HG03280 (cell line): ENCODE measurements around the gene HNF4A.

ENCODE experiments used
- ATAC-seq: cut with Tn5 transposase; IDR thresholded peaks from one replicate; pipeline ENCODE4 v1.9.1; 2021; ENCODE audit warnings: mild to moderate bottlenecking, moderate library complexity; ENCODE audit not compliant: unreplicated experiment

HNF4A gene

GRCh38 chr20:44435630-44436335, 80.3 kb downstream of the HNF4A start:
- no peak for ATAC-seq

GRCh38 chr20:44436393-44436792, 80.9 kb downstream of the HNF4A start:
- no peak for ATAC-seq

- ATAC-seq: no peak
These were observed 82.0 kb downstream of the HNF4A start for GRCh38 chr20:44437497-44437896.

- ATAC-seq: no peak
These were observed 83.3 kb downstream of the HNF4A start for GRCh38 chr20:44438782-44439181.

GRCh38 chr20:44439318-44439717, 83.8 kb downstream of the HNF4A start:
- no peak for ATAC-seq

GRCh38 chr20:44442298-44443070, 87.0 kb downstream of the HNF4A start:
- no peak for ATAC-seq

- ATAC-seq: no peak
These were observed 90.5 kb downstream of the HNF4A start for GRCh38 chr20:44445742-44446710.

GRCh38 chr20:44447827-44448419, 92.4 kb downstream of the HNF4A start:
- no peak for ATAC-seq

- ATAC-seq: no peak
These were observed 93.5 kb downstream of the HNF4A start for GRCh38 chr20:44448753-44449546.

GRCh38 chr20:44449864-44450263, 94.4 kb downstream of the HNF4A start:
- no peak for ATAC-seq

GRCh38 chr20:44450281-44450889, 94.9 kb downstream of the HNF4A start:
- no peak for ATAC-seq

- ATAC-seq: no peak
These were observed 95.5 kb downstream of the HNF4A start for GRCh38 chr20:44450903-44451450.

- no peak for ATAC-seq
These were observed 98.9 kb downstream of the HNF4A start for GRCh38 chr20:44454306-44454963.

- ATAC-seq: no peak
These were observed 99.6 kb downstream of the HNF4A start for GRCh38 chr20:44455126-44455525.

GRCh38 chr20:44456611-44457010, 101.1 kb downstream of the HNF4A start:
- ATAC-seq: no peak

GRCh38 chr20:44457016-44457415, 101.5 kb downstream of the HNF4A start:
- ATAC-seq: no peak

GRCh38 chr20:44459271-44459670, 103.8 kb downstream of the HNF4A start:
- no peak for ATAC-seq

- no peak for ATAC-seq
These were observed 105.3 kb downstream of the HNF4A start for GRCh38 chr20:44460795-44461141.
